ENCODE data around the gene MCFD2.

MCFD2 gene

DNA sequence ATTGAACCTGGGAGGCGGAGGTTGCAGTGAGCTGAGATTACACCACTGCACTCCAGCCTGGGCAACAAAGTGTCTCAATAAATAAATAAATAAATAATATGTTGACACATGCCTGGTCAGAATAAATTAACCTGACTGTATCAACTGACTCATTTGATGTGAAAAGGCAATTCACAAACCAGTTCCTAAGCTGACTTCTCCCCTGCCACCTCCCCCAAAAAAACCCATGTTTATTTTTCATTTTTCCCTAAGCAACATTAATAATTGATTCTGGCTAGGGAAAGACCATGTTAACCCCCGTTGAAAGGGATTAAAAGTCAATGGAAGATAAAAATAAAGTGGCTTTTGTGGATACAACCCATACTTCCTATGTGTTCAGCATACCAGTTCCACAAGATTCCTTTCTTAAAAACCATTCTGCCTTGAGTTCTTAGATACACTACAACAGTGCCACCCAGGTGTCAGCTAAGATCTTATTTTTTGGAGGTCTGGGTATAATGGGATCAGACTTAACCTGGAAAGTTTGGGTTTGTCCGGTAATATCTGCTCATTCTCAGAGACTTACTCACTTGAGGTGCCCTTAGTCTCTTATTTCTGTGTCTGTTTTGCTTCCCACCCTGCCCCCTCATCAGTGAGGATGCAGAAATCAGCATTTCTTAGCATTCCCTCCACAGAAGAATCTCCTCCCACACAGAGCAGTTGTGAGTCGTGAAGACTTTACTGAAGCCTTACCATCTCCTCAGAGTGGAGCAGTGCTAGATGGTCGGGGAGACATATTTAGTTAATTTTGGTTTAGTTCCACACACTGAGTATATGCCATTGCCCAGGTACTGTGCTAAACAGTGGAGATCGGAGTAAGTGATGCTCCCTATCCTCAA is 10.1 kb upstream of the MCFD2 start:
- H3K4me2 ChIP-seq (ENCODE audit: low read length, poor library complexity, severe bottlenecking) = no peak overlapping the region
- no peak overlapping the region for H3K23ac ChIP-seq (ENCODE audit: low read length in 2 of 2)
- no peak overlapping the region for H2BK120ac ChIP-seq (ENCODE audit: low read depth, low read length)
- no peak overlapping the region for H2BK12ac ChIP-seq (ENCODE audit: low read length in 2 of 2)
- H3K79me1 ChIP-seq (replicated peaks; ENCODE audit: low read length, poor library complexity, severe bottlenecking) = peaks cover 14% of the 10 kb centered on the region
- peaks cover 2% of the 10 kb centered on the region for H3K4me1 ChIP-seq (ENCODE audit: control insufficient read depth, insufficient read depth, low read depth, low read length)
- no peak overlapping the region for H2BK15ac ChIP-seq (ENCODE audit: low read depth, poor library complexity, severe bottlenecking)
- H3K18ac ChIP-seq (ENCODE audit: low read depth in 1 of 2, low read length in 2 of 2) = no peak overlapping the region
- H2BK5ac ChIP-seq (ENCODE audit: low read depth, low read length, poor library complexity, severe bottlenecking) = no peak overlapping the region
- H2AK5ac ChIP-seq (ENCODE audit: low read length, severe bottlenecking) = no peak overlapping the region
- no peak overlapping the region for H3K4ac ChIP-seq (ENCODE audit: low read depth in 1 of 2, low read length in 2 of 2)
- WGBS = 96% methylated on average over 3 of the region's 6 CpGs
- no peak overlapping the region for H2AFZ ChIP-seq (ENCODE audit: low read depth, low read length)
- H3K4me3 ChIP-seq (ENCODE audit: insufficient read depth in 1 of 2, low read depth in 1 of 2, low read length in 2 of 2) = peak overlapping the region in 1 of 2 experiments; percentile 4
- H3K9ac ChIP-seq (ENCODE audit: low read length) = no peak overlapping the region
- no peak overlapping the region for H4K91ac ChIP-seq (ENCODE audit: low read length)
- peaks cover 33% of the 10 kb centered on the region for H3K9me3 ChIP-seq (ENCODE audit: control insufficient read depth, low read length)
- DNase-seq = no peak
- H4K8ac ChIP-seq (ENCODE audit: low read length) = no peak overlapping the region
- peaks cover 0 to 5% of the 10 kb centered on the region in 2 experiments for H3K36me3 ChIP-seq (ENCODE audit: control insufficient read depth in 1 of 2, insufficient read depth in 2 of 2, low read depth in 1 of 2, low read length in 2 of 2)
- no peak overlapping the region for H3K14ac ChIP-seq (ENCODE audit: low read length in 2 of 2)
- H3K27ac ChIP-seq (ENCODE audit: low read length, poor library complexity, severe bottlenecking) = no peak overlapping the region
- H3K27me3 ChIP-seq (ENCODE audit: control insufficient read depth in 1 of 2, insufficient read depth in 1 of 2, low read length in 2 of 2) = no peaks in the 10 kb centered on the region

DNA sequence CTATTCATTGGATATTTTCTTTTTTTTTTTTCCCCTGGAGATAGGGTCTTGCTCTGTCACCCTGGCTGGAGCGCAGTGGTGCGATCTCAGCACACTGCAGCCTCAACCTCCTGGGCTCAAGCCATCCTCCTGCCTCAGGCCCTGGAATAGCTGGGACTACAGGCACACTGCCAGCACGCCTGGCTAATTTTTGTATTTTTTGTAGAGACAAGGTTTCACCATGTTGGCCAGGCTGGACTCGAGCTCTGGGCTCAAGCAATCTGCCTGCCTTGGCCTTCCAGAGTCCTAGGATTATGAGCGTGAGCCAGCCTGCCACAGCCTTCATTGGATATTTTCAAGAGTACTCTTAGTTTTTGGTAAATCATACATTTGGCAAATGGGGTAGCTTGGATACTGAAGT is 9.0 kb upstream of the MCFD2 start:
- H3K79me1 ChIP-seq (replicated peaks; ENCODE audit: low read length, poor library complexity, severe bottlenecking) = peaks cover 15% of the 10 kb centered on the region
- no peak overlapping the region for H4K8ac ChIP-seq (ENCODE audit: low read length)
- no peaks in the 10 kb centered on the region for H3K27me3 ChIP-seq (ENCODE audit: control insufficient read depth in 1 of 2, insufficient read depth in 1 of 2, low read length in 2 of 2)
- no peak overlapping the region for H2BK12ac ChIP-seq (ENCODE audit: low read length in 2 of 2)
- no peak overlapping the region for H3K23ac ChIP-seq (ENCODE audit: low read length in 2 of 2)
- no peak overlapping the region for H2AK5ac ChIP-seq (ENCODE audit: low read length, severe bottlenecking)
- no peak overlapping the region for H3K18ac ChIP-seq (ENCODE audit: low read depth in 1 of 2, low read length in 2 of 2)
- no peak overlapping the region for H3K4me3 ChIP-seq (ENCODE audit: insufficient read depth in 1 of 2, low read depth in 1 of 2, low read length in 2 of 2)
- no peak overlapping the region for H2BK15ac ChIP-seq (ENCODE audit: low read depth, poor library complexity, severe bottlenecking)
- no peak overlapping the region for H4K91ac ChIP-seq (ENCODE audit: low read length)
- H2BK5ac ChIP-seq (ENCODE audit: low read depth, low read length, poor library complexity, severe bottlenecking) = no peak overlapping the region
- H3K4me2 ChIP-seq (ENCODE audit: low read length, poor library complexity, severe bottlenecking) = no peak overlapping the region
- H3K9ac ChIP-seq (ENCODE audit: low read length) = no peak overlapping the region
- WGBS = 94% methylated on average over 5 of the region's 5 CpGs
- no peak overlapping the region for H3K27ac ChIP-seq (ENCODE audit: low read length, poor library complexity, severe bottlenecking)
- no peak for DNase-seq
- peaks cover 2% of the 10 kb centered on the region for H3K4me1 ChIP-seq (ENCODE audit: control insufficient read depth, insufficient read depth, low read depth, low read length)
- no peak overlapping the region for H3K4ac ChIP-seq (ENCODE audit: low read depth in 1 of 2, low read length in 2 of 2)
- H2AFZ ChIP-seq (ENCODE audit: low read depth, low read length) = no peak overlapping the region
- no peak overlapping the region for H2BK120ac ChIP-seq (ENCODE audit: low read depth, low read length)
- no peak overlapping the region for H3K14ac ChIP-seq (ENCODE audit: low read length in 2 of 2)
- H3K9me3 ChIP-seq (ENCODE audit: control insufficient read depth, low read length) = peaks cover 26% of the 10 kb centered on the region
- peaks cover 0 to 5% of the 10 kb centered on the region in 2 experiments for H3K36me3 ChIP-seq (ENCODE audit: control insufficient read depth in 1 of 2, insufficient read depth in 2 of 2, low read depth in 1 of 2, low read length in 2 of 2)

DNA sequence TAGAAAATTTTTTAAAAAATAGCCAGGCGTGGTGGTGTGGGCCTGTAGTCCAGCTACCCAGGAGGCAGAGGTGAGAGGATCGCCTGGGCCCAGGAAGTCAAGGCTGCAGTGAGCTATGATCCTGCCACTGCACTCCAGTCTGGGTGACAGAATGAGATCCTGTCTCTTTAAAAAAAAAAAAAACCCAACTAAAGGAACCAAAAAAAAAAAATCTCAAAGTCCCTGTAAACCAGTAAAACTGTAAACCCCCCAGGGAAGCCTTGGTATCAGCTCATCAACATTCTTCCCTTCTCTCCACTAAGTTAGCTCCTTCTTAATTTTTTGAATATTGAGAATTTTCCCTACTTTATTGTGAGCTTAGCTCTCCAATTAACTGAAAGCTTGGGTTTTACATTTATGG is 8.4 kb upstream of the MCFD2 start:
- peaks cover 16% of the 10 kb centered on the region for H3K79me1 ChIP-seq (replicated peaks; ENCODE audit: low read length, poor library complexity, severe bottlenecking)
- H3K9ac ChIP-seq (ENCODE audit: low read length) = no peak overlapping the region
- no peak overlapping the region for H2AFZ ChIP-seq (ENCODE audit: low read depth, low read length)
- H3K4me2 ChIP-seq (ENCODE audit: low read length, poor library complexity, severe bottlenecking) = no peak overlapping the region
- H3K27ac ChIP-seq (ENCODE audit: low read length, poor library complexity, severe bottlenecking) = no peak overlapping the region
- no peak for DNase-seq
- 95% methylated on average over 2 of the region's 2 CpGs for WGBS
- peaks cover 0 to 5% of the 10 kb centered on the region in 2 experiments for H3K36me3 ChIP-seq (ENCODE audit: control insufficient read depth in 1 of 2, insufficient read depth in 2 of 2, low read depth in 1 of 2, low read length in 2 of 2)
- no peak overlapping the region for H3K4ac ChIP-seq (ENCODE audit: low read depth in 1 of 2, low read length in 2 of 2)
- no peaks in the 10 kb centered on the region for H3K27me3 ChIP-seq (ENCODE audit: control insufficient read depth in 1 of 2, insufficient read depth in 1 of 2, low read length in 2 of 2)
- no peak overlapping the region for H4K8ac ChIP-seq (ENCODE audit: low read length)
- no peak overlapping the region for H2BK5ac ChIP-seq (ENCODE audit: low read depth, low read length, poor library complexity, severe bottlenecking)
- no peak overlapping the region for H4K91ac ChIP-seq (ENCODE audit: low read length)
- peaks cover 26% of the 10 kb centered on the region for H3K9me3 ChIP-seq (ENCODE audit: control insufficient read depth, low read length)
- no peak overlapping the region for H3K23ac ChIP-seq (ENCODE audit: low read length in 2 of 2)
- H3K14ac ChIP-seq (ENCODE audit: low read length in 2 of 2) = no peak overlapping the region
- no peak overlapping the region for H2BK12ac ChIP-seq (ENCODE audit: low read length in 2 of 2)
- no peak overlapping the region for H3K18ac ChIP-seq (ENCODE audit: low read depth in 1 of 2, low read length in 2 of 2)
- H2BK15ac ChIP-seq (ENCODE audit: low read depth, poor library complexity, severe bottlenecking) = no peak overlapping the region
- H2BK120ac ChIP-seq (ENCODE audit: low read depth, low read length) = no peak overlapping the region
- H3K4me1 ChIP-seq (ENCODE audit: control insufficient read depth, insufficient read depth, low read depth, low read length) = peaks cover 2% of the 10 kb centered on the region
- H3K4me3 ChIP-seq (ENCODE audit: insufficient read depth in 1 of 2, low read depth in 1 of 2, low read length in 2 of 2) = no peak overlapping the region
- H2AK5ac ChIP-seq (ENCODE audit: low read length, severe bottlenecking) = no peak overlapping the region

DNA sequence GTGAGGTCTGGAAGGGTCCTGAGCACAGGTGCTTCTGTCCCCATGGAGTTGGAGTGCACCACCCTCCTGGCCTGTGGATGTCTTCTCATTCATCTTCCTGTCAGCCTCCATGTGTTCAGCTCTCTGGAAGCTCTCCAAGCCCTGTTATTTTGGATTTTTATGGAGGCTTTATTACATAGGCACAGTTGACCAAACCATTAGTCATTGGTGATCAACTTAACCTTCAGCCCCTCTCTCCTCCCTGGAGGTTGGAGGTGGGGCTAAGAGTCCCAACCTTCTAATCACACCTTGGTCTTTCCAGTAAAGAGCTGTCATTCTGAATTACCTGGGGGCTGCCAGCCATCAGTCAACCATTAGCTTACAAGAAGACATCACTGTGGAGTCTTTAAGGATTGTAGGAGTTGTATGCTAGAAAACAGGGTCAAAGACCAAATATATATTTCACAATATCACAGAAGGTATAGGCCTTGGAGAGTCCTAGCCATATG is 7.5 kb upstream of the MCFD2 start:
- H3K18ac ChIP-seq (ENCODE audit: low read depth in 1 of 2, low read length in 2 of 2) = no peak overlapping the region
- H3K36me3 ChIP-seq (ENCODE audit: control insufficient read depth in 1 of 2, insufficient read depth in 2 of 2, low read depth in 1 of 2, low read length in 2 of 2) = peaks cover 0 to 5% of the 10 kb centered on the region in 2 experiments
- H3K14ac ChIP-seq (ENCODE audit: low read length in 2 of 2) = no peak overlapping the region
- DNase-seq = no peak
- no peak overlapping the region for H3K27ac ChIP-seq (ENCODE audit: low read length, poor library complexity, severe bottlenecking)
- no peak overlapping the region for H3K4ac ChIP-seq (ENCODE audit: low read depth in 1 of 2, low read length in 2 of 2)
- no peak overlapping the region for H2BK15ac ChIP-seq (ENCODE audit: low read depth, poor library complexity, severe bottlenecking)
- H3K4me3 ChIP-seq (ENCODE audit: insufficient read depth in 1 of 2, low read depth in 1 of 2, low read length in 2 of 2) = no peak overlapping the region
- H3K27me3 ChIP-seq (ENCODE audit: control insufficient read depth in 1 of 2, insufficient read depth in 1 of 2, low read length in 2 of 2) = no peaks in the 10 kb centered on the region
- H2AFZ ChIP-seq (ENCODE audit: low read depth, low read length) = no peak overlapping the region
- no peak overlapping the region for H4K8ac ChIP-seq (ENCODE audit: low read length)
- H3K4me1 ChIP-seq (ENCODE audit: control insufficient read depth, insufficient read depth, low read depth, low read length) = peaks cover 2% of the 10 kb centered on the region
- H3K79me1 ChIP-seq (replicated peaks; ENCODE audit: low read length, poor library complexity, severe bottlenecking) = peaks cover 17% of the 10 kb centered on the region
- H2BK5ac ChIP-seq (ENCODE audit: low read depth, low read length, poor library complexity, severe bottlenecking) = no peak overlapping the region
- H3K9ac ChIP-seq (ENCODE audit: low read length) = no peak overlapping the region
- H4K91ac ChIP-seq (ENCODE audit: low read length) = no peak overlapping the region
- no peak overlapping the region for H2BK12ac ChIP-seq (ENCODE audit: low read length in 2 of 2)
- no peak overlapping the region for H3K4me2 ChIP-seq (ENCODE audit: low read length, poor library complexity, severe bottlenecking)
- no peak overlapping the region for H2AK5ac ChIP-seq (ENCODE audit: low read length, severe bottlenecking)
- no peak overlapping the region for H3K23ac ChIP-seq (ENCODE audit: low read length in 2 of 2)
- peaks cover 23% of the 10 kb centered on the region for H3K9me3 ChIP-seq (ENCODE audit: control insufficient read depth, low read length)
- H2BK120ac ChIP-seq (ENCODE audit: low read depth, low read length) = no peak overlapping the region

Measured in mesenchymal stem cell (in vitro differentiated cells and primary cell).